GM04504 (cell line): ENCODE data around the gene SPINK13.
"Not testable (repeated sequence)": the region's sequence is repeated elsewhere in the genome, so short reads cannot be mapped to it uniquely, and the experiment has no call there.

ENCODE experiments used
- DNase-seq: peaks from one replicate; pipeline ENCODE4 v3.0.0-alpha.2; 2012; ENCODE audit warnings: low read depth

Gene SPINK13, protein sequence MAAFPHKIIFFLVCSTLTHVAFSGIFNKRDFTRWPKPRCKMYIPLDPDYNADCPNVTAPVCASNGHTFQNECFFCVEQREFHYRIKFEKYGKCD

DNA sequence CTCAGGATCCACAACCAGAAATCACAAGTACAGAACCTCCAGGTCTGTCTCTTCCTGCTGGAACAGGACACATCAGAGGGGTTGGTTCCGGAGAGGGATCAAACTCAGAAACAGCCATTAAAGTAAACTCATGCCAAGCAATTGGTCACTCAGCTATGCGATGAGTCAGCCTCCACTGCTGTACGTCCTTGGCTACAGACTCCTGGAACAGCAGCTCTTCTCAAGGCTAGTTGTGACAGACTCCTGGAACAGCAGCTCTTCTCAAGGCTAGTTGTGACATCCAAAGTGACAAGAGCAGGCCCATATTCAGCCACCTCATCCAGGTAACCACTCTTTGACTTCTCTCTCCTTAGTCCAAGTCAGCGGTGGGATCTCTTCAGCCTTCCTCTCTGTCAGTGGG is at the start of gene SPINK13:
Gene SPINK13, plus strand, starts transcription at position 229 of the 400 bp plus-strand sequence. CDS start 1,279 bp downstream, outside the sequence.
- DNase-seq = peak; percentile 24

DNA sequence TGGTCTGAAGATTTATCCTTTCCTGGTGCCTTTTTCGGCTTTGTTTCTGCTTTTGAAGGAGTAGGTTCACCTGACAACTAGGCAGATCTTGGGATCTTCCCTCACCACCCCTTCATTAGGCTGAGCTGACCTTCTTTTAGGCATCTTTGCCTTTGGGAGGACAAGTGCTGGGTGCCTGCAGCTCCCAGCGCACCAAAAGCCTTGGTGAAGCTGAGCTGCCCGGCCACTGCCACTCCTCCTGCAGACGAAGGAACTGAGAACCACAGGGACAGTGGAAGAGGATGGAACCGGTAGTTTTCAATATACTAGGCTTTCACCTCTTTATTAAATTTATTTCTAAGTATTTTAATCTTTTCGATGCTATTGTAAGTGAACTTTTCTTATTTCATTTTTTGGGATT is 47.1 kb upstream of the SPINK13 start:
- no peak for DNase-seq

DNA sequence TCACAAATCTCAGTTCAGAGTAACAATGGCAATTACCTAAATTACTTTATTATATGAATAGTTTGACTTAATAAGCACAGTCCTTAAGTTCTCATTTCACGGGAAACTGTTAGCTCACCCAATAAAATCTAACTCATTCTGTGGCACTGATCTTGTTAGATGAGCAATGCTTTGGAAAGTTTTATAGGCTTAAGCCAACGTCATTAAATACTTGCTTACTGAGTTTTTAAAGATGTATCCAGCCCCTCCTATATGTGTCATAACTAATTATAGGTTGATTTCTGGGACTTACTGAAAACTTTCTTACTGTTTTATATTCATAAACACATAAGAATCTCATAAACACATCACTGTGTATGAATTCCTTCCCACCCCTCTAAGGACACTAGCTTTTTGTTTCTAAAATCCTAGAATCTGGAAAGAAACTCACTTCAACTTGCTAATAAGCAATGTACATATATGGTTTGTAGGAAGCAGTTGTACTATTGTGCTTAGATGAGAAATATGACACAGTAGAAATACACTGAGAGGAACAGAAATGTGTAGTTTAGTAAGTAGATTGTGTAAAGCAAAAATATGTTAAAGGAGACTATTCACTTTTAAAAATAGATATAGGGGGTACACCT is 44.4 kb upstream of the SPINK13 start:
- peak; percentile 19 for DNase-seq

DNA sequence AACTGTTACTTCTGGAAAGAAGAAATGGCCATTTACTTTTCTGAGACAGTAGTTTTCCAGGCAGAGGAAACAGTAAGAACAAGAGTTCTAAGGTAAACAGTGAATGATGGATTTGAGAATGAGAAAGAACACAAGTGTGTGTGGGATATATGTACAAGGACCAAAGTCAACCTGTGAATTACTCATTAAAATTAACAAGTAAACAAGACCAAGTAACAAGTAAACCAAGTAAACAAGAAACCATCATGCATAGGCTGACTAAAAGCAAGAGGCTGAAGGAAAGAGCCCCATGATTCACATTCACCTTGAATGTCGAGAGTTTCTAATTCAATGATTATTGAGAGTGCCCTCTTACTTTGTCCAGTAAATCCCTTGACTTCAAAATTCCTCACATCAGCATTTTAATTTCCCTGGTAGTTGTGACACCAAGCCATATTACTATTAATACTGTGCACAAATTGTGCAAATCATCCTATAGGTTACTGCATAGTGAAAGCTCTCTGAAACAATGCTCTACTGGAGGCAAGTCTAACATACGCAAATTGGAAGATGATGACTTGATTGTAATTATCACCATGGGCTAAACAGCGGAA is 40.1 kb upstream of the SPINK13 start:
- DNase-seq = no peak

DNA sequence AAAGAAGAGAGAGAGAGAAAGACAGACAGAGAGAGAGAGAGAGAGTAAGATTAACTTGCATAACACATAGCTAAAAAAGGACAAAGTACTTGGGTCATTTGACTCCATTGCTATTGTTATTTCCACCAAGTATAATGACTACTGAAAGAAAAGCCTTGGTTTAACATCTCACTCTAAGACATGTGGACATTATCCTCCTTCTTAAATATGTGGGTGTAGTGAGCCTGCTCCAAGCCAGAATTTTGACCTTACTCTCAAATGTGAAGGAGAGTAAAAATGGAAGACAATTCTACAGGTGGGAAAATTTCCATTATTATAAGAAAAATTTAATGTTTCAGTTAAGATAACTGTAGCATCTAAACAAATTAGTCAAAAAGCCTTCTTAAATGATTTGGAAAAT is 38.8 kb upstream of the SPINK13 start:
- no peak for DNase-seq

DNA sequence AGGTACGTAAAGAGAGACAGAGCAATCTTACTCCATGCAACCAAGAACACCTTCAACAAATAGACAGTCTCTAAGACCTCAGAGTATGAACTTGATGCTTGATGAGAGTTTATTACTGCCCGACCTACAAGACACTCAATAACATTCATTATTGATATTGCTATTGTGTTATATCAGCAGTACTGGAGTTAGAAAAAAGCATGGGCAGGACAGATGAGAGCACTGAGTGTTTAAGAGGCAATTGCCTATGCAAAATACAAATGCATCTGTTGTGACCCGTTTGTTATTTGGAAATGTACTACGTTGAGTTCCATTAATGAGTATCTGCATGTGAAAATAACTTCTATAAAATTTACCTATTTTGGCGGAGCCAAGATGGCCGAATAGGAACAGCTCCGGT is 38.4 kb upstream of the SPINK13 start:
- DNase-seq = no peak

DNA sequence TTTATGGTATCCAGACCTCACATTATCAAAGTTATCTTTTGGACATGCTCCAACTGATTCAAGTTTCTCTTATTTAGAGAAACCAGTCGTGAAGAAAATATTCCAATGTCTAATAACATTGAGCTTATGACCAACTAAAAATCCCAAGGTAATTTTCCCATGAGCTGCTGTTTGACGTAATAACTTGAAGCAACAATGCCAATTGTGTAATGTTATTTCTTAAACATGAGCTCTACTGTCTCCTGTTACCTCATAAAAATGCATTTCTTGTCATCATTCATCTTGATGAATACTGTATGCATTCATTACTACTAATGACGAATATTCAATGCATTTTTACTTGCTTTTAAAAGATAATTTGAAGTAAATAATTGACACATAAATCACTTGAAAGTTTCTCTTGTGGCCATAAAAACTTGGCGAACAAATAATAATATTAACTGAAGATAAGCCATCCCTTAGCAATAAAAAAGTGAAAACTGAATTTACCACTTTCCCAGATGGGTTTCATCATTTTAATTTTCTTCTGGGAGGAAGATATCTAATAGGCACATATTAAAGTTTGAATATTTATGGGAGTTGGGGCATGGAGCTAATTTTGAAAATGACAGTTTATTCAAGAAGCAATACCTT is 30.7 kb upstream of the SPINK13 start:
- DNase-seq = no peak

DNA sequence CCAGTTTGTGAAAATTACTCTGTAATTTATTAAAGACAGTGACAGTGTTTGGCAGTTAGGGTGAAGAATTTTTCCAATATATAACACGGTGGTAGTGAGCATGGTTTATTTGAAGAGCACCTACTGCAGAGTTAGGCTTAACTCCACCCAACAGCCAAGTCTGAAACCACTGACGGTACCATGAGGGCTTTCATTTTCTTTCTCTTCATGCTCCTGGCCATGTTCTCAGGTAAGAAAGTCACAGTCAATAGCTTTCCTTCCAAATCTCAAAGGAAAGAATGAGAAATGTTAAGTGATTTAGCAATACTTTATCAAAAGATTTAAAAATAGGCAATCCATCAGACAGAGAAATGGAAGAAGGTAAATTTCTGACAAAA is 30.2 kb upstream of the SPINK13 start, which contains the start of gene MARCOL:
Gene MARCOL, plus strand, starts transcription at position 108 of the 377 bp plus-strand sequence. Its CDS starts 73 bp downstream, at position 181.
- no peak for DNase-seq

DNA sequence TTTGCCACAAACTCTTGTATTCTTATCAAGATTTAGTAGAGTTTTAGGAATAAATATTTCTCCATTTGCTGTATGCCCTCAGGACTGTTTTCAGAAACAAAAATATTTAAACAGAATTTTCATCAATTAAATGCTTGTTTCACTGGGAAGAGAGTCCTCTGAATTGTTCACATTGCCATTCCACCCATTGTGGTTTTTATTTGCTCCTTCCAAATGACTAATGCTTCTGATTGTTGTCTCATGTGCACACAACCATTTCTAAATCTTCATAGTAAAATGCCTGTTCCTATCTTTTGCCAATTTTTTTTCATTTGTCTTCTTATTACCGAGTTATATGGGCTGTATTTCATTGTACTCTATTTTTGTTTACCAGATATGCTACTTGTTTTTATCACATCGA is 19.7 kb upstream of the SPINK13 start:
- DNase-seq = no peak

DNA sequence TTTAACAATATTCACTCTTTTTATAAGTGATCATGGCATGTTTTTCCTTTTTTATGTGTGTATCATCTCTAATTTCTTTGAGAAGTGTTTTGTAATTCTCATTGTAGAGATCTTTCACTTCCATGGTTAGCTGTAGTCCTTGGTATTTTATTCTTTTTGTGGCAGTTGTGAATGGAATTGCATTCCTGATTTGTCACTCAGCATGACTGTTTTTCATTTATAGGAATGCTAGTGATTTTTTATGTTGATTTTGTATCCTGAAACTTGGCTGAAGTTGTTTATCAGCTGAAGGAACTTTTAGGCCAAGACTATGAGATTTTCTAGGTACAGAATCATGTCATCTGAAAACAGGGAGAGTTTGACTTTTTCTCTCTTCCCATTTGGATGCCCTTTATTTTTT is 13.1 kb upstream of the SPINK13 start:
- DNase-seq = no peak

DNA sequence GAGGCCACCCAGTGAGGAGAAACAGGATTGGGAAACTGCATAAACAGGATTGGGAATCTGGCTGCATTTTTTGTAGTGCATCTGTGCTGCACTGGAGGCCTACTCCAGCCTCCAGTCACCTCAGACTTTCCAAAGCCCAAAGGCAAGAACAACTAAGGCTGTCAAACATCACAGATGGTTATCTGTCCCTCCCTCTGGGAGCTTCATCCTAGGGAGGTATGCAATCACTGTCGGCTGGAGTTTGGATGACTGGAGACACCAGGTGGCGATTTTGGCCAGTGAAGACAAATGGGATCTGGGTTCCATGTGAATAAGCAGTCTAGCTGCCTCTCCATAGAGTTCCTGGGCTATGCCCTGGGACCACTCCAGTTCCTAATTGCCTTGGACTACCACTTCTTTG is 9.3 kb upstream of the SPINK13 start:
- DNase-seq = no peak

DNA sequence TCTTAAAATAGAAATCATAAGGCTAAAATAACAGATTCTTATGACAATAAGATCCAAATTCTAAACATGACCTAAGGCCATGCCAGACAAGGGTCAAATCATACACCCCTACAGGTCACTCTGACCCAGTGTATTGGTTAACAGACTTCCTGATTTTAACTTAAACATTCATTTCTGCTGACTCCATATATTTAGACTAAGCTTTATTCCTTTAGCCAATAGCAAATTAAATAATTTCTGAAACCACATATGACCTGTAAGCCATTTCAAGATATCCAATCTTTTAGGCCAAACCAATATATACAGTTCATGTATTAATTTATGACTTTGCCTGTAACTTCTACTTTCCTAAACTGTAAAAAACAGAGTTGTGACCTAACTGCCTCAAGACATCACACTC is 7.4 kb upstream of the SPINK13 start:
- no peak for DNase-seq

DNA sequence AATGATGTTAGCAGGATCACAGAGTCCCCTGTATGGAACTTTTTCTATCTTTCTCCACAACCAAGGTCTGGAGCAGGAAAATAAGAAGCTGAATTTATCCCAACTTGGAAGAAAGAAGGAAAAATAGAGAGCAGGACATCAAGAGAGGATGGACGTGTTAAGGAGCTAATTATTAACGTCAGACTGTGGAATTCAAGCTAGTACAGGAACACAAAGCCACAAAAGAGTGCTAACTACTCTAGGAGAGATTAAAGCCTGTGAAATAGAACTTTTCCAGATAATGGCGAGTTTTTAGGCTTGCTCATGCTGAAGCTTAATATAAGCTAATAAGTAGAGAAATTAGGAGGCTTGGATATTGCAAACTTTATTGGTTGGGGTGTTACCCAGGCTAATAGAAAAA is 632 bp upstream of the SPINK13 start:
- no peak for DNase-seq

DNA sequence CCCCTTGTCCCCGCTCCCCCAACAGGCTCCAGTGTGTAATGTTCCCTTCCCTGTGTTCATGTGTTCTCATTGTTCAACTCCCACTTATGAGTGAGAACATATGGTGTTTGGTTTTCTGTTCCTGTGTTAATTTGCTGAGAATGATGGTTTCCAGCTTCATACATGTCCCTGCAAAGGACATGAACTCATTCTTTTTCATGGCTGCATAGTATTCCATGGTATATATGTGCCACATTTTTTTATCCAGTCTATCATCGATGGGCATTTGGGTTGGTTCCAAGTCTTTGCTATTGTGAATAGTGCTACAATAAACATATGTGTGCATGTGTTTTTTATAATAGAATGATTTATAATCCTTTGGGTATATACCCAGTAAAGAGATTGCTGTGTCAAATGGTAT is 6.5 kb downstream of the SPINK13 start:
- not testable (repeated sequence) for DNase-seq

DNA sequence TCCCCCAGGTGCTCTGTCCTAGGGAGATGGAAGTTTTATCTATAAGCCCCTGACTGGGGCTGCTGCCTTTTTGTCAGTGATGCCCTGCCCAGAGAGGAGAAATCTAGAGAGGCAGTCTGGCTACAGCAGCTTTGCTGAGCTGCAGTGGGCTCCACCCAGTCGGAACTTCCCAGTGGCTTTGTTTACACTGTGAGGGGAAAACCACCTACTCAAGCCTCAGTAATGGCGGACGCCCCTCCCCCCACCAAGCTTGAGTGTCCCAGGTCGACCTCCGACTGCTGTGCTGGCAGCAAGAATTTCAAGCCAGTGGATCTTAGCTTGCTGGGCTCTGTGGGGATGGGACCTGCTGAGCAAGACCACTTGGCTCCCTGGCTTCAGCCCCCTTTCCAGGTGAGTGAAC is 12.3 kb downstream of the SPINK13 start:
- DNase-seq = not testable (repeated sequence)

DNA sequence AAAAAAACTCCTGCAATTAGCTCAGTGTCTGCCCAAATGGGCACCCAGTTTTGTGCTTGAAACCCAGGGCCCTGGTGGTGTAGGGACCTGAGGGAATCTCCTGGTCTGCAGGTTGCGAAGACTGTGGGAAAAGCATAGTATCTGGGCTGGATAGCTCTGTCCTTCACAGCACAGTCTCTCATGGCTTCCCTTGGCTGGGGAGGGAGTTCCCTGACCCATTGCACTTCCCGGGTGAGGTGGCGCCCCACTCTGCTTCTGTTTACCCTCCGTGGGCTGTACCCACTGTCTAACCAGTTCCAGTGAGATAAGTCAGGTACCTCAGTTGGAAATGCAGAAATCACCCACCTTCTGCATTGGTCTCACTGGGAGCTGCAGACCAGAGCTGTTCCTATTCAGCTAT is 12.7 kb downstream of the SPINK13 start:
- DNase-seq = not testable (repeated sequence)

DNA sequence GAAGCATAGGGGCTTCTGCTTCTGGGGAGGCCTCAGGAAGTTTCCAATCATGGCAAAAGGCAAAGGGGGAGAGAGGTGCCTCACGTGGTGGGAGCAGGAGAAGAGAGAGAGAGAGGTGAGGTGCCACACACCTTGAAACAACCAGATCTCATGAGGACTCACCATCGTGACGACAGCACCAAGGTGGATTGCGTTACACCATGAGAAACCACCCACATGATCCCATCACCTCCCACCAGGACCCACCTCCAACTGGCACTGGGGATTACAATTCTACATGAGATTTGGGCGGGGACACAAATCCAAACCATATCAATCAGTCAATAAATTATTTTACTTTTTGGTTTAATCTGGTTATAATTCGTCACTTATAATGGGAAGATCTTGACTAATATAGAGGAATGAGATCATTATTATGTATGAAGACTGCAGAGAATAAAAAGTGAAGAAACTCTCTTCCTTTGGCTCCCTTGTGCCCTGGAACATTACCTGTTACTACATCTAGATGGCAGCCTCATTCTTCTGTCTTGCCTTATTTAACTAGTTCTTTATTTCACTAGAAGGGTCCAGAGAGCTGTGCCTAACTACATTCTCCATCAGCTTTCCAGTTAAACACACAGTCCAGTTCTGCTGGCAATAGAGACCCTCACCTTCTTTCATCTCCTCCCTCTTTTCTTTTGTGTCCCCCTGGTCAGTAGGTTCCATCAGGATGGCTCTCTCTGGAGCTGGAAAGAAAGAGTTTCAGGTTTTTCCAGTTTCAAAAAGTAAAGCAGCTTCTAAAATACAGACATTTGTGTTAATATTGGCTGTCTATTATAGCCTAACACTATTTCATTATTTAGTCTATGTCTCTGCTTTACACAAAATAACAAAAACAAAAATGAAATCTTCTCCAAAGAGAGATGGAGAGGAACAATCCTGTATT is 21.9 kb downstream of the SPINK13 start:
- no peak for DNase-seq

DNA sequence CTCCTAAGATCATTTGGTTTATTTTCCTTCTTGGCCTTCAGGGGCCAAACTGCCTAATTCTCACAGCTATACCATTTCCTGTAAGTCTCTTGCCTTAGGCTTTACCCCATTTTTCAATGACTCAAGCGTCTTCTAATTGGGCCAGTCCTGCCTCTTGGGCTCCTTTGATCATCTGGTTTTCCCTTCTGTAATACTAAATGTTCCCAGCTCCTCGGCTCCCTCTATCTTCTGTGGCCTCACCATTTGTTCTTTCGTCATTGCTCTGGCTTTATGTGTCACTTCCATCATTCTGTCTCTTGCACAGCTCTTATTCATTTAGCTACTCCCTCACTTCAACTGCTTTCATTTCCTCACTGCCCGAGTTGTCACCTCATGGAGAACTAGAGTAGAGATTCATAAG is 29.1 kb downstream of the SPINK13 start:
- no peak for DNase-seq

DNA sequence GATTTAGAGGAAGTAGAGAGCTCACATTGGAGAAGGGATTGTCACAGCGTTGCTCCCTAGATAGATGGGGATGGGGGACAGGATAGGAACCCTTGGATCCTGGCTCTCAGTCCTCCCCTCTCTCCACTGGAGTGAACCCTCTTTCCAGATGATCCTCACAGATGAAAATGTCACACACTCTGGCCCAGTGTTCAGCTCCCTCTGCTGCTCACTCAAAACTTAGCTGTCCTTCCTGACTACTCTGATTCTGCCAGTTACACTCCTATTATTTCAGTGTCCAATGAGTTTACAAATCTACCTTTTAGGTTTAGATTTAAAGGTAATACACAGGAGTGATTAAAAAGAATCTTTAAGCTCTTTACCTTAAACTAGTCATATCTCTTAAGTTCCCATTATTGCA is 37.9 kb downstream of the SPINK13 start:
- no peak for DNase-seq

DNA sequence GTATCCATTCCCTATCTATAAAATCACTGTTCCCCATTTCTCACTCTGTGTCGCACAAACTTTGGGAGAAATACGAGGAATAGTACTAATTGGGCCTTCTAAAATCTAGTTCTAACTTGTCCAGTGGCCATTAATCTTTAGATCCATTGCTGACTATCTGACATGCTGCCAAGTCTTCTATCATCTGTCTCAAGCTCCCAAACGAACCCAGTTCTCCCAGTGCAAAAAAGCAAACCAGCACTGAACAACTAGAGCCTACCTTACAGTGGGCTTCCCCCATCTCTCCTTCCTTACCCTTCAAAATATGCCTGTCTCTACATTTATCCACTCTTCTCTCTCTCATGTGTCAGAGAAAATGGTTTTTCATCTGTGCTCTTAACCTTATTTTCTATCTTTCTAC is 40.4 kb downstream of the SPINK13 start:
- no peak for DNase-seq

DNA sequence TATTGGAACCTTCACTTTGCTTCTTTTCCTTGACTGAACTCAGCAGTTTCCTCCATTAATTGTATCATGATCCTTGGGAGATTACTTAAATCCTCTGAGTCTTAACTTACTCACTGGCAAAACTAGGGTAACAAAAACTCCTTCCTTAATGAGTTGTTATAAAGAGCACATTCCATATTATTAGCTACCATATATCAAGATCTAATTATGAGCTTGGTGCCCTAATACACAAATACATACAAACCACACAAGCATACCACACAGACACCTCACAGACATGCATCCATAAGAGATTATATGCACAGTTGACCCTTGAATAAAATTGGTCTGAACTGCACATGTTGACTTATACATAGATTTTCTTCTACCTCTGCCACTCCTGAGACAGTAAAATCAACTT is 41.2 kb downstream of the SPINK13 start:
- no peak for DNase-seq

DNA sequence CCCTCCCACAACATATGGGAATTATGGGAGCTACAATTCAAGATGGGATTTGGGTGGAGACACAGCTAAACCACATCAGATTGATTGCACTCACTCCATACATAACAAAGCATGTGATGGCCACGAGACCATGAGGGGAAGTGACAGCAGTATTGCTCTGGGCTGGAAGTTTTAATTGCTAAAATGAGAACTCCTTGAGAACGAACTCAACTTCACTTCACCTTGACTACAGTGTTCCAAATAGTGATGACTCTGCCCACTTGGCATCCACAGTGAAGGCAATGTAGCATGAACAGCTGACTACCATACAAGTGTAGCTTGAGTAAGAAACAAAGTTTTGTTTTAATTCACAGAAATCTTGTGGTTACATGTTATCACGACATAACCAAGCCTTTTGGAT is 42.9 kb downstream of the SPINK13 start:
- DNase-seq = no peak
